HG02678 (cell line): ENCODE data around the gene SV2B.

Experiments
- ATAC-seq: cut with Tn5 transposase; IDR thresholded peaks from one replicate; pipeline ENCODE4 v1.9.1; 2021; ENCODE audit warnings: mild to moderate bottlenecking, moderate library complexity; ENCODE audit not compliant: unreplicated experiment

Gene SV2B

DNA sequence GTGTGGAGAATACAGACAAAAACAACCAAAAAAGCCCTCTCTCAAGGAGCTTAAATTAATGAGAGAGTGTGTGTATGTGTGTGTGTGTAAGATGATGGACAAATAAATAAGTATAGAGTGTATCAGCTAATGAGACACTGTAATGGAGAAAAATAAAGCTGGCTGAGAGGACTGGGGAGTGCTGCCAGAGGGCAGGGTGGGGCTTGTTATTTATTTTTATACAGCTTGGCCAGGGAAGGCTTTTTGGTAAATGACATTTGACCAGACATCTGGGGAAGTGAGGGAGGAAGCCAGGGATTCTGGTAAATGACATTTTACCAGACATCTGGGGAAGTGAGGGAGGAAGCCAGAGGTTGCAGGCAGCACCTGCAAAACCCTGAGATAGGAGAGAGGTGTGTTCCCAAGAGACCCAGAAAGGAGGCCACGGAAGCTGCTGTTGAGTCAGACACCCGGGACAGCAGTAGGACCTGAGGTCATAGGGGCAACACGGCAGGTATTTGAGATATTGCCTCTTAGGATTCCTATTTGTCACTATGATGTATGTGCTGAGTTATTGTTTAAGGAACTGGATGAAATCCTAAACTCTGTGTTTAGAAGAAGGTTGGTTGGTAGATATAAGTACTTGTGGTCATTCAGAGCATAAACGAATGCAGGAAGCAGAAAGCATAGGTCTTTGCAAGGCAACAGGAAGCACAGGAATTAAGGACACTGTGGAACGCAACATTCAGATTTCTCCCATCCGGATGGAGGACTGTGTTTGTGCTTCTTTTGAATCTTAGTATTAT lies 2.7 kb downstream of the SV2B start:
- no peak for ATAC-seq

DNA sequence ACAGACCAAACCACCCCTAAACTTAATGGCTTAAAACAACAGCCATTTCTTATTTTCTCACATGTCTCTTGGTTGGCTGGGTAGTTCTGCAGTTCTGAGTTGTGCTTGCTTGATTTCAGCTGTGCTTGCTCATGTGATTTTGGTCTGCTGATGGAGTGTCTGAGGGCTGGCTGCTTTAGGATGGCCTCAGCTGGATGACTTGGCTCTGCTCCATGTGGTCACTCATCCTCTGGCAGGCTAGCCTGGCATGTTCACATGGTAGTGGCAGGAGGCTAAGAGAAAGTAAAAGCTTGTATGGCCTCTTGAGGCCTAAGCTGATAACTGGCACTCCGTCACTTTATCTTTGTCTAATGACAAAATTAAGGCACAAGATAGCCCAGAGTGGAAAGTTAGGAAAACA lies 4.1 kb downstream of the SV2B start:
- no peak for ATAC-seq

DNA sequence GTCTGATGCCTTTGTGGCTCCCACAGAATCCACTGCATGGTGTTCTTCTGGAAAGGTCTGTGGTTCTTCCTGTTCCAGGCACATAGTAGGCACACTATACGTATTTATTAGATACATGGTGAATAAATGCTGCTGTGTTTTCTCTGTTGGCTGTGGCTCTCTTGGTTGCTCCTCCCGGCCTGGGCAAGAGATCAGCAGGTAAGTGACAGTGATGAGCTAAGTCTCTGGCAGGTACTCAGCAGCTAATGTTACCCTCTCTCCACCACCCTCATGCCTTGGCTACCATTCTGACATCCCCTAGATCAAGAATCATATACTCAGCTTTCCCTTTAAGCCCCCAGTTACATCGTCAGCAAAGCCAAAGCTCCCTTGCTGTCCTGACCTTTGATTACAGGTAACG lies 8.4 kb downstream of the SV2B start:
- no peak for ATAC-seq

DNA sequence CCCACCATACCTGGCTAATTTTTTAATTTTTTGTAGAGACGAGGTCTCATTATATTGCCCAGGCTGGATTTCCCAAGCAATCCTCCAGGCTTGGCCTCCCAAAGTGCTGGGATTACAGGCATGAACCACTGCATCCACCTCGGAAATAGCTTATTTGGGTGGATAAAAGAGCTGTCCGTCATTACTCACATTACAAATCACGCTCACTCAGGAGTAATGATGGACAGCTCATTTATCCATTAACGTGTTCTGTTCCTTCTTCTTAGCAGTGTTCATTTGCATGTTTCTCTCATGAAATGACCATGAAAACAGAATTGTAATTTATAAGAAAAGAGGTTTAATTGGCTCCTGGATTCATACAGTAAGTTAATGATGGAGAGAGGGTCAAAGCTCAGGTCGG lies 9.8 kb downstream of the SV2B start:
- ATAC-seq = no peak

DNA sequence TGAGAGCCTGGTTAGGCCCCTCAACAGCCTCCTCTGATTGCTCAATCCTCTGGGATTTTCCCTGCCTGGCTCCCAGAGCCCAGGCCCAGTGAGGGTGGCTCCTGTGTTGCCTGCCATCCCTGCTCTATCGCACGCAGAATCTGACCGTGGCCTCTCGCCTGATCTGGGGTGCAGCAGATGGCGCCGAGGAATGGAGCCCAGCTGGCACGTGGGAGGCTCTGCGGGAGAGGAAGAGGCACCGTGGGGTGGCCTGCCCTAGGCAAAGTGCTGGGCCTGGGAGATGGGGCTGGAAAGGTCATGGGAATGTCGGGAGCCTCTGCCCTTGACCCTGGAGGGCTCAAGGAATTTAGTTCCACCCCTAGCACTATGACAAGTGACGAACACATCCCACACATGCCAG lies 10.3 kb downstream of the SV2B start:
- no peak for ATAC-seq

DNA sequence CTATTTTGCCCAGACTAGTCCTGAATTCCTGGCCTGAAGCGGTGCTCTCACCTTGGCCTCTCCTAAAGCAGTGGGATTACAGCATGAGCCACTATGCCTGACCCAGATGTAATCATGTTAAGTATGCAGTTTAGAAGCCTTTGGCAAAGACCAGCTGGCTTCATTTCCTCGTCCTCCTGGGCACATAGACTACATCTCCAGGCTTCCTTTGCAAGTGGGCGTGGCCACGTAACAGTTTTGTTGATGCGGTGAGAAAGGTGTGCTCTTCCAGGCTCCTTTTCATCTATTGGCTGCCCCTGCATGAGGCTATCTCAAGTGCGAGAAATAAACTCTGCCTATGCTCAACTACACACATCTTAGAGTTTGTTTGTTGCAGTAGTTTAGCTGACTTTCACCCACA lies 13.0 kb downstream of the SV2B start:
- no peak for ATAC-seq

DNA sequence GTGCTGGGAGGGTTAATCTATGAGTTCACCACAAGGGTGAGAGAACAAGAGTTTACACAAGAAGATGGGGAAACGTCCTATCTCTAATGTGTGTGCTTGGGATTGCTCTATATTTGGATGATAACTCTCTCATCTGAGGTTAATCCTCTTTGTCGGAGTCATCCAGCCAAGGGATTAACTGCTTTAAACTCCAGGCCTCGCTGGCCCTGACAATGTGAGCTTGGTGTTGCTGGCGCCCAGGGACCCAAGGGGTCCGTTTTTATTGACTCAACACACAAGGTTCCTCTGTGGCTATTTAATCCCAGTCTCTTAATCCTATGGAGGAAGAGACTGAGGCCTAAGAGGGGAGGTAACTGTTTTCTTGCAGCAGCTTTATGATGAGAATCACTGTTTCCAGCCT lies 14.2 kb downstream of the SV2B start:
- no peak for ATAC-seq

DNA sequence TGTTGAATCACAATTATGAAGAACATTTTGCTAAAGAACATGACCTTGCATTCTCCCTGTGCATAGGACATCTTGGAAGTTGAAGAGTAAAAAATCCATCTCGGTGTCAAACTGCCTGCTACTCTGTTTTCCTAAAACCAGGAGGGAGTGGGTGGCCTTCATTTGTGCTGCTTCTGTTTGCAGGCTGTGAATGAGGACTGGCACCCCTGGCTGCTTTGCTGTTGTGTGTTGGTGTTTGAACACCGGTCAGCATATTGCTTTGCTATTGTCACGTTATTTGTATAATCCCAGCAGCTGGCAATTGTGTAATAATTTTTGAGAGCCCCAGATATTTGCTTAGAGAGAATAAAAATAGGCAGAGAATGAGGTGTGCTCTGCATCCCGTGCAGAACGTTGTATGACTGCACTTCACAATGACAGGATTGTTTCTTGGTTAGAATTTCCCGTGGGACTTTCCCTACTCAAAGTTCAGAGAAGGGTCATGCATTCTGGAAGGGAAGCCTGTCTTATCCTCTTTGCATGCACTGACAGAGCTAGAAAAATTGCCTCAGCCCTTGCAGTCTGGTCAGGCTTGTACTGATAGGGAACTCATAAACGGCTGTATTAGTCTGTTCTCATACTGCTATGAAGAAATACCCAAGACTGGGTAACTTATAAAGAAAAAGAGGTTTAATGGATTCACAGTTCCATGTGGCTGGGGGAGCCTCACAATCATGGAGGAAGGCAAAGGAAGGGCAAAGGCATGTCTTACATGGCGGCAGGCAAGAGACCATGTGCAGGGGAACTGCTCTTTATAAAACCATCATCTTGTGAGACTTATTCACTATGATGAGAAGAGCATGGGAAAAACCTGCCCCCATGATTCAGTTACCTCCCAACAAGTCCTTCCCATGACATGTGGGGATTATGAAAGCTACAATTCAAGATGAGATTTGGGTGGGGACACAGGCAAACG lies 16.3 kb downstream of the SV2B start:
- peak; percentile 94 for ATAC-seq

DNA sequence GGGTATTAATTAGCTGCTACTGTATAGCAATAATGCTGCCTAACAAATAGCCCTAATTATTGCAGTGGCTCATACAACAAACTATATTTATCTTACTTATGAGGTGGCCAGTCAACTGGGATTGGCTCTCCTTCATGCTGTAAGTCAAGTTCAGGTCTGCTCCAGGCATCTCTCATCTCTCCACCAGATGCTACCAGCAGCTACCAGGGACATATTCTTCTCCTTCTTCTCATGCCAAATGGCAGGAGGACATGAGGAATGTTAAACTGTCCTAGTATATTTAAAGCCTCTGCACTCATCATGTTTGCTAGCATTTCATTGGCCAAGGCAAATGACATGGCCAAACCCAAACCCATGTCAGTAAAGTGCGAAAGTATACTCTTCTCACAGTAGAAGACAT lies 17.3 kb downstream of the SV2B start:
- no peak for ATAC-seq

DNA sequence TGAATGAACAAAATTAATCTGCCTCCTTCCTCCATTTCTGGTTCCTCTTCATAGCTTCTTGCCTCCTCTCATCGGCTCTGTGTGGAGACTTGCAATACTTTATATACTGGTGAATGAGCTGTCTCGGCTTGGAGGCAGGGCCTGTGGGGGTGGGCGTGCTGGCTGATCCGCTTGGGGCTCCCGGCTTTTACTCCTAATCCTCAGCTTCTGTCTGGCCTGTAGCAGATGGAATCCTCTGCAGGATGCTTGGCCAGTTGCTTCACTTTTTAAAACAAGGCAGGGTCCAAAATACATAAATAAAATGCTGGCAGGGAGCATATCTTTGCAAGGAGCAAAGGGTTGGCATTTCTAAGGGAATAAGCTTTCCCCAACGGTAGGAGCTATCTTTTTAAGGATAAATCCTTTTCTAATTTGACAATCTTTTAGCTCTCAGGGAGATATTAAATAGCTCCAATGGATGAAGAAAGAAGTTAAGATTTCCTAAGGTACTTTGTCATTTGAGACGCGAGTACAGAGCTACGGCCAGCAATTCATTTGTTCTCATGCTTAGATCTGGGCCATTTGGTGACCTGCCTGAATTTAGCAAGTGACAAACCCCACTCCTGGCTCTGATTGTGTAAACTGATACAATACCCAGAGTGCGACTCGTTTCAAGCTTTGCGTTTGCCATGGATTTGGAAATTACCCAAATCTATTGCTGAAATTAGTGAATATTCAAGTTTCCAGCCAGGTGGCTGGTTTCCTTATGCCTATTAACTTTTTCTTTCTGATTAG lies 18.9 kb downstream of the SV2B start:
- ATAC-seq = no peak

DNA sequence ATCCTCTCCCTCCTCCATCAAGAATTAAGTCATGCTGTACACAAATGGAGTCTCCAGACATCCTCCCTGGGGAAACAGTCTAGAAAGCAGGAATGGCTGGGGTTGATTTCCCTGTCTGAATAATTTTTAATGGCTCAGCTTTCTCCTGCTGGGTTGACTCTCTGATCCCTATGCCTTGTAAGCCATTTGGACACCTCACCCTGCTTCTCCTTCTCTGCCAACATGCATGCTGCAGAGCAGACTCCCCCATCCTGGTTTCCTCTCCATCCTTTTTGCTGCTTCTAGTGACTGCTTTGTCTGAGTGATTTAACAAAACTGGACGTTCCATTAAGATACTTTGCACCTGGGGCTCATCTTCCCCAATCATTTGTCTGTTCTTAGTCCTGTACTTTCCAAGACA lies 22.2 kb downstream of the SV2B start:
- ATAC-seq = no peak

DNA sequence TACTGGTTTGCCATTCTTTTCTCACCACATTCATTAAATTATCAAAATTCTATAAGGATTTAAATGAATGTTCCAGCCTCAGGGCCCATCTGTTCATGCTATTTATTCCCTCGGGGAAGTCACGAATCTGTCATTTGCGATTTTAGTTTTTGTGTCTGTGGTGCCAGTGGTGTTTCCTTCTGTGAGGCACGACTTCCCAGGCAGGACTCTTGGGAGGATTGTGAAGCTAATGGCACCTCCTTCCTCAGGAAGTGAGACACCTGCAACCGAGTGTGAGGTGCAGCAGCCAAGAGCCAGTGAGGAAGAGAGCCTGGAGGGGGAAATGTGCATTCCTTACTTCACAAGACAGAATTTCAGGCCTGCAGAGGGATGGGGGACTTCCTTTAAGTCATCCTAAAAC lies 24.1 kb downstream of the SV2B start:
- ATAC-seq = no peak

DNA sequence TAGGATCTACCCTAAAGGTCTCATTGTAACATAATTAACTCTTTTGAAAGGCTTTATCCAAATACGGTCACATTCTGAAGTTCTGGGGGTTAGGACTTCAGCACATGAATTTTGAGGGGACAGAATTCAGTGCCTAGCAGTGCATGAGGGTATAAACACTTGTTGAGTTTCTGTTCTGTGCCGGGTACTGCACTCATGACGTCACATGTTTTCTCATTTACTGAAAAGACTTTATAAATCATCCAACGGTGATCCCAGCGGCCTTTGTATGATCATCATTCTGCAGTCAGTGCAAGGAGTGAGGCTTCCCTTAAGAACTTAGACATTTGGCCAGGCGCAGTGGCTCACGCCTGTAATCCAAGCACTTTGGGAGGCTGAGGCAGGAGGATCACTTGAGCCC lies 25.1 kb downstream of the SV2B start:
- no peak for ATAC-seq

DNA sequence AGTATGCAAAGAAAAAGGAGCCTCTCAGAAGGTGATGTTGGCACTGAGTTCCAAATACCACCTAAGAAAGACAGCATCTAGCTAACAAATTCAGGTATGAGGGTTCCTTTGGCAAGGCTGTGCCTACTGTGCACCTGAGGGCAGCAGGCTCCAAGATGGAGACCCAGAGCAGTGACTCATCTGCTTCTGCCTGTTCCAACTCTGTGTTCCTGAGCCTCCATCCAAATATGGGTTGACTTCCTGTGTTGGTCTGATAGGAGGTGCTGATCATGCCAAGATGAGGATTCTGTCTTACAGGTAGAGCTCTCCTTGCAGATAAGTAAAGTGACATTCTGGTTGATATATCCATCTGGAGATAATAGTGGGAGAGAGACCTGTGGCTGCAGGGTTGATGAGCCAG lies 26.0 kb downstream of the SV2B start:
- ATAC-seq = no peak

DNA sequence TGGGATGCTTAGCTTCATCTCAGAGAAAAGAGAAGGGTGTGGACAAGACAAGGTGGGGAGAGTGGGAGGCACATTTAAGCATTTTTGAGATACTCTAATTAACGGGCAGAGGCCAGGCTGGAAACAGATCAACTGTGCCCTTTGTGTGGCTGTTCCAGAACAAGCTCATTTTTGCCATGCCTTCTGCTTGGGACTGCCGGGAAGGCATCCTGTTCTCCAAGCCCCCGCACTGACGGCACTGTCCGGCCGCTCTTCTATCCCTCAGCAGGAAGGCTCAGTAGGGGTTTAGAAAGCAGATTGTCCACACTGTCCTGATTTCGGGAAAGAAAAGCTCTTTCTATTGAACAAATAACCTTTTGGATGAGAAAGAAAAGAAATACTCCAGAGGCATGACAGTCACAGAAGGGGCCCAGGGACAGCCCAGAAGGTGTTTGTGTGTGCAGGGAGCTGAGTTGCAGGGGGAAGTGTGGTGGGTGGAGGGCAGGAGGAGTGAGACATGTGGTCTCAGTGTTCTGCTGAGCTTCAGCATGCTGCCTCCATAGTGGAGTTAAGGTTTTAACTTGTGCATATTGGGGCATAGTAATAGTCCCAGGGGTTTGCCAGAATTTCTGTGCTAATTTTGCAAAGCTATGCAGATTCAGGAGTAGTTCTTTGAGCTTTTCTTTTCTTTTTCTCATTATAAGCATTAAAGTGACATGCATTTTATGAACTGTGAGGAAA lies 27.3 kb downstream of the SV2B start:
- no peak for ATAC-seq

DNA sequence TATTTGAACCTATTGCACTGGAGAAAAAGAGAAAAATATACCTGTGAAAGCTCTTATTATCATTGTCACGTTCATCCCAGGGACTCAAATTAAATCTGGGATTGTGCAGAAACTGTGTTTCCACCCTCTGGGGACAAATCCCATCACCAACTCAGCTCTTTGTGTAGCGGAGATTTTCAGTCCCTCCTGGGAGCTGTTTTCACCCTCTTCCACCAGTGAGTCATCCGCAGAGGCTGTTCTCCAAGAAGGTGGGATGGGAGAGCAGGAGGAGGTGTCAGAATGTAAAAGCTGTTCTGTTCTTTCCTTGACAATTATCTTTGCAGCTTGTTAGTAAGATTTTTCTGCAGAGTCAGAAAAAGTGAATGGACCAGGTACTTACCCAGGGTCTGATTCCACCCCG lies 28.0 kb downstream of the SV2B start:
- no peak for ATAC-seq

DNA sequence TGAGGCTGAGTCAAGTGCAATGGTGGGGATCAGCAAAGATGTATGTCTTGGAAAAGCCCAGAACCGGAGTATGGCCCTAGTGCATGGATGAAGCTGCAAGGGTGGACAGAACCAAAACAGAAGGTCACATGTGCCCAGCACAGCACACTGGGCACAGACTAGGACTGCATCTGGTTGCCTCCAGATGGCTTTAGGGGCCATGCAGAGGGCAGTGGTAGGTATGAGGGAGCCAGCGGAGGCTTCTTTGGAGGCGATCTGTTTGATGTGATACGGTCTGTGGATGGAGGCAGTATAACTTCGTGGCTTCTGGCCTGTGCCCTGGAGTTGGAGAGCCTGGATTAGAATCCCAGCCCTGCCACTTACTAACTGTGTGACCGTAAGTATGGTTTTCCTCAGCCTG lies 29.4 kb downstream of the SV2B start:
- ATAC-seq = no peak

DNA sequence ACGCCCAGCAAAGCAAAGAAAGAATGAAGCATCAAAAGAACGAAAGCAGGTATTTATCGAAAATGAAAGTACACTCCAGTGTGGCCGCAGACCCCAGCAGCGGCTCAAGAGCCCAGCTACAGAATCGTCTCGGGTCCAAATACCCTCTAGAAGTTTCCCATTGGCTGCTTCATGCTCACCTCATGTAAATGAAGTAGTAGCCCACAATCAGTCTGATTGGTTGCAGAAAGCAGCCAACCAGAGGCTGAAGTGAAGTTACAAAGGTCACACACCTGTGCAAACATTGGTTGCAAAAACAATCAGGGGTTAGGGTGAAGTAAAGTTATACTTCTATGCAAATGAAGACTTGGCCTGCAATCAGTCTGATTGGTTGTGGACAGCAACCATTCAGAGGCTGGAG lies 32.0 kb downstream of the SV2B start:
- no peak for ATAC-seq

DNA sequence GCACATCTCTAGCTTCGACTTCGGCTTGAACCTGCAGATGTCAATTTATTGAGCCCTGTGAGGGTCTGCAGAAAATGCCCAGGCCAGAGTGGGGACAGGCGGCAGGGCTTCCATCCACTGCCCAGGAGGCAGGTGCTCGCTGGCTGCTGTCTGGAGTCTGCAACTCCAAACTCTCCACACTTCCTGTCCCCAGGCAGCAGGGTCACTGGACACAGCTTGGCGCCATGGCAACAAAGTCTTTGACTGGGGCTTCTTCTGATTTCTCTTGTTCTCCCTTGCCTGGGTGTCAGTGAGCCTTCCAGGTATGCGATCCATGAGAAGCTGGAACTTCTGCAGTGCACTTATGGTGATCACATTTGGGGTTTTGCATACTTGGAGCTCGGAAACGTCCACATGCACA lies 33.5 kb downstream of the SV2B start:
- no peak for ATAC-seq

DNA sequence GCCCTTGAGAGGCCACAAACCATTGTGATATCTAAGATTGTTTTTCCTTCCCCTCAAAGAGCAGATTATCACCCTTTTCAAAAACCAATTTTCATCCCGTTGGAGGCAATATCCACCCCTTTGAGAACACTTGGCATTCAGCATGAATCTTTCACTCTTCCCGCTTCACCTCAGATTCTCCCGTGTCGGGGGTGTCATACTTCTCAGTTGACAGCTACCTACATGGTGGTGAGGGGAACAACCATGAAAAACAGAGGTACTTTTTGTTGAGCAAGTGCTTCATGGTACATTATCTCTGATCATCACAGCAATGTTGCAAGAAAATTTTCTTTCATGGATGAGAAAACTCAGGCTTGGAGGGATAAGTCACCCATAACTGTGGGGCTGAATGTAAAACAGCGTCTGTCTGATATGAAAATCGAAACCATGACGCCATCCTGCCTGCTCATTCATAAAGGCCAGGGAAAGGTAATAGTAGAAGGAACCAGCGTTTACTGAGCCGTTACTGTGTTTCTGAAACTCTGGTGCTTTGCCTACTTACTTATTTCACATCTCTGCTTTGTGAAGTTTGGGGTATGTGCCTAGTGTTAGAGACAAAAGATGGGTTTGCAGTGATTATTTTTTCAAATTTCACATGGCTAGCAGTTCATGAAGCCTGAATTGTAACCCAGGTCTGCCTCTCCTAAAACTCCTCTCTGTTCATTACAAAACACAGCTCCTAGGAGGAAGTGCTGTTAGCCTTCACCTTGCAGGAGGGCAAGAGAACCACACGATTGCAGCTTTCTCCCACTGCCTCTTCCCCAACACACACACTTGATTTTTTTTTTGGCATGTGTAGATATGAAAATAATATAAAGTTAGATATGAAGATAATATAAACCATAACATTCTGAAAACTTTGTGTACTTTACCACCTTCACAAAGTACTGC lies 35.4 kb downstream of the SV2B start:
- peak; percentile 76 for ATAC-seq
